HUES64 (cell line): Measurements from ENCODE around the gene ZNF670. TPM values are rescaled to one million over a fixed set of nuclear protein-coding genes. Genes with fewer than 3 reads are reported as not detected.
"Not testable (repeated sequence)": the region's sequence is repeated elsewhere in the genome, so short reads cannot be mapped to it uniquely, and the experiment has no call there.

ENCODE experiments used
- H3K27ac ChIP-seq: 2 replicates; pipeline ENCODE4 v1.7.0; 2013; ENCODE audit warnings: low read depth, low read length, inconsistent platforms
- H3K27me3 ChIP-seq: 2 replicates; pipeline ENCODE4 v1.6.1; 2013; ENCODE audit warnings: mild to moderate bottlenecking, low read length; ENCODE audit not compliant: insufficient read depth
- H3K36me3 ChIP-seq: 2 replicates; pipeline ENCODE4 v1.6.1; 2013; ENCODE audit warnings: mild to moderate bottlenecking, low read length; ENCODE audit not compliant: insufficient read depth
- H3K4me1 ChIP-seq: 2 replicates; pipeline ENCODE4 v1.6.1; 2013; ENCODE audit warnings: mild to moderate bottlenecking, low read length, moderate library complexity; ENCODE audit not compliant: insufficient read depth
- H3K4me3 ChIP-seq: 2 replicates; pipeline ENCODE4 v1.5.1; 2013; ENCODE audit warnings: mild to moderate bottlenecking, low read length, moderate library complexity
- H3K9ac ChIP-seq: 2 replicates; pipeline ENCODE4 v1.6.1; 2013; ENCODE audit warnings: mild to moderate bottlenecking, low read depth, low read length
- H3K9me3 ChIP-seq: 2 replicates; pipeline ENCODE4 v1.6.1; 2013; ENCODE audit warnings: low read depth, low read length; ENCODE audit not compliant: insufficient read depth
- WGBS: fragments of 150-250, 120-280 bp; methylation state at CpG from one replicate; pipeline ENCODE4 v1.1.7; 2013; ENCODE audit warnings: missing lambda C conversion rate; 5-methylcytosine and 5-hydroxymethylcytosine counted together
- polyA plus RNA-seq, 2 experiments: library from polyadenylated mRNA; stranded (reverse); fragments of 50-300 nt; gene quantifications; one replicate each; pipeline ENCODE4 v1.2.3, GENCODE V29; 2013

ZNF670 gene
- polyA plus RNA-seq (2013, experiment 1 of 2) = 12.8 TPM
- polyA plus RNA-seq (2013, experiment 2 of 2) = 14.7 TPM

GRCh38 chr1:247078258-247079140, at the start of gene ZNF670:
TSS of gene ZNF670 (minus strand) at chr1:247078811. CDS start at chr1:247078596, 215 bp downstream.
- Histone ChIP-seq H3K9me3 (peaks cover 25% of the 10 kb centered on the region), H3K27ac (peak within 1 kb of the TSS; percentile 86), H3K4me3 (peak within 1 kb of the TSS; percentile 85), H3K4me1 (peaks cover 10% of the 10 kb centered on the region; the same call in 1 of the 2 replicates), H3K36me3 (peaks cover 21% of the 10 kb centered on the region), H3K27me3 (no peaks in the 10 kb centered on the region), H3K9ac (peak within 1 kb of the TSS; percentile 93)
- under 1% methylated on average over 55 of the region's 57 CpGs for WGBS

GRCh38 chr1:247127519-247128282, 49.1 kb upstream of the ZNF670 start:
- Histone ChIP-seq H3K36me3 (peaks cover 22% of the 10 kb centered on the region), H3K4me3 (peak overlapping the region; percentile 45)
- 25% methylated on average over 11 of the region's 18 CpGs for WGBS
- not testable (repeated sequence) for H3K4me1 ChIP-seq, H3K27ac ChIP-seq, H3K9me3 ChIP-seq, H3K9ac ChIP-seq, H3K27me3 ChIP-seq

GRCh38 chr1:247126601-247127000, 48.0 kb upstream of the ZNF670 start:
- not testable (repeated sequence) for H3K27ac ChIP-seq, H3K9ac ChIP-seq, H3K4me3 ChIP-seq, H3K9me3 ChIP-seq, H3K4me1 ChIP-seq, H3K27me3 ChIP-seq
- peaks cover 13% of the 10 kb centered on the region for H3K36me3 ChIP-seq
- WGBS = no CpG with 5 or more reads among the region's 46 CpGs

- not testable (repeated sequence) for H3K27ac ChIP-seq, H3K9ac ChIP-seq, H3K36me3 ChIP-seq, H3K9me3 ChIP-seq, H3K4me3 ChIP-seq, H3K27me3 ChIP-seq, H3K4me1 ChIP-seq
- no CpG with 5 or more reads among the region's 25 CpGs for WGBS
Measured at GRCh38 chr1:247126166-247126565, 47.6 kb upstream of the ZNF670 start.

GRCh38 chr1:247121382-247121781, 42.8 kb upstream of the ZNF670 start:
- no peaks in the 10 kb centered on the region for H3K4me1 ChIP-seq
- H3K36me3 ChIP-seq = no peaks in the 10 kb centered on the region
- H3K27ac ChIP-seq = no peak overlapping the region
- H3K9me3 ChIP-seq = no peaks in the 10 kb centered on the region
- no peaks in the 10 kb centered on the region for H3K27me3 ChIP-seq
- 84% methylated on average over 6 of the region's 6 CpGs for WGBS
- H3K9ac ChIP-seq = no peak overlapping the region
- no peak overlapping the region for H3K4me3 ChIP-seq

- H3K4me3 ChIP-seq, H3K4me1 ChIP-seq, H3K9me3 ChIP-seq, H3K36me3 ChIP-seq, H3K27ac ChIP-seq, H3K9ac ChIP-seq, H3K27me3 ChIP-seq: not testable (repeated sequence)
- WGBS = 86% methylated on average over 4 of the region's 4 CpGs
Measured at GRCh38 chr1:247120408-247120668, 41.7 kb upstream of the ZNF670 start.

- no peak overlapping the region for H3K27ac ChIP-seq
- no peak overlapping the region for H3K4me3 ChIP-seq
- no peaks in the 10 kb centered on the region for H3K4me1 ChIP-seq
- no peaks in the 10 kb centered on the region for H3K36me3 ChIP-seq
- H3K9ac ChIP-seq = no peak overlapping the region
- no peaks in the 10 kb centered on the region for H3K9me3 ChIP-seq
- H3K27me3 ChIP-seq = no peaks in the 10 kb centered on the region
- 91% methylated on average over 22 of the region's 22 CpGs for WGBS
Measured at GRCh38 chr1:247119600-247120407, 41.2 kb upstream of the ZNF670 start.

GRCh38 chr1:247118946-247119446, 40.4 kb upstream of the ZNF670 start:
- 61% methylated on average over 11 of the region's 11 CpGs for WGBS
- Histone ChIP-seq H3K4me1 (no peaks in the 10 kb centered on the region), H3K4me3 (no peak overlapping the region)

GRCh38 chr1:247115545-247115944, 36.9 kb upstream of the ZNF670 start:
- Histone ChIP-seq H3K9me3 (no peaks in the 10 kb centered on the region), H3K4me3 (no peak overlapping the region), H3K27me3 (peaks cover 31% of the 10 kb centered on the region), H3K27ac (no peak overlapping the region), H3K9ac (no peak overlapping the region), H3K4me1 (0 out of 2 replicates have a peak, but pooled peaks cover 2% of the 10 kb centered on the region), H3K36me3 (no peaks in the 10 kb centered on the region)
- WGBS = 79% methylated on average over 9 of the region's 12 CpGs

More at GRCh38 chr1:247118946-247119446, 40.4 kb upstream of the ZNF670 start:
- H3K36me3 ChIP-seq = no peaks in the 10 kb centered on the region
- no peaks in the 10 kb centered on the region for H3K27me3 ChIP-seq
- H3K27ac ChIP-seq = no peak overlapping the region
- no peaks in the 10 kb centered on the region for H3K9me3 ChIP-seq
- H3K9ac ChIP-seq = no peak overlapping the region

- Histone ChIP-seq H3K9me3 (no peaks in the 10 kb centered on the region), H3K27ac (no peak overlapping the region), H3K4me3 (no peak overlapping the region), H3K27me3 (peaks cover 35% of the 10 kb centered on the region), H3K36me3 (no peaks in the 10 kb centered on the region), H3K9ac (no peak overlapping the region), H3K4me1 (0 out of 2 replicates have a peak, but pooled peaks cover 3% of the 10 kb centered on the region)
- 67% methylated on average over 7 of the region's 7 CpGs for WGBS
Measured at GRCh38 chr1:247115141-247115510, 36.5 kb upstream of the ZNF670 start.
